Measurements from ENCODE around the gene KRTAP19-7.

KRTAP19-7 gene
- 0 reads per million in 2 donors for total RNA-seq

DNA sequence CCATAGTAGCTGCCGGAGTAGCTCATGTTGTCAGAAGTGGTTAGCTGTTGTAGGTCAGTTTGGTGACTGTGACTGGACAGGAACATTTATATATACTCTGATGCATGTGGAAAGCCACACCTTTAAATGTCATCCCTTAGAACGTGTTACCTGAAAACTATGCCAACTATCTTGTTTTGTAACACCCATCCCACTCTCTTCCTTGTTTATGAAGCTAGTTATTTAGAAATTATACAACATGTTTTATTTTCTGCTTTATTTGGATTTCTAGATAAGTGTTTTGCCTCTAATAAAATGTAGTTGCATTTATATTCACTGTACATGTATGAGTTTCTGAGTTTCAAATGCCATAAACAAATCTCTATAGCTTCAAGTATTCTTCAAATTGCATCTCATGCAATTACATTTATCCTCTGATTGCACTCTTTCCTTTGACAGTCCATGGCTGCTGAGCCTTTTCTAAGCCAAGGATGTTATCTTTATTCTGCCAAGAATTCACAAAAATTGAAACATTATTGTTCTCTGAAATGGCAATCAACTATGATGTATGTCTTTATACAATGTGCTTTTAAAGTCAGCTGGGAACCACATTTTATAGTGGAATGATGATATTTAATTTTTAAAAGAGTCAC, at the start of gene KRTAP19-7:
TSS of gene KRTAP19-7 (minus strand) at position 51 of the 632 bp plus-strand sequence. CDS start at position 26, 25 bp downstream.
- DNase-seq = no peak

DNA sequence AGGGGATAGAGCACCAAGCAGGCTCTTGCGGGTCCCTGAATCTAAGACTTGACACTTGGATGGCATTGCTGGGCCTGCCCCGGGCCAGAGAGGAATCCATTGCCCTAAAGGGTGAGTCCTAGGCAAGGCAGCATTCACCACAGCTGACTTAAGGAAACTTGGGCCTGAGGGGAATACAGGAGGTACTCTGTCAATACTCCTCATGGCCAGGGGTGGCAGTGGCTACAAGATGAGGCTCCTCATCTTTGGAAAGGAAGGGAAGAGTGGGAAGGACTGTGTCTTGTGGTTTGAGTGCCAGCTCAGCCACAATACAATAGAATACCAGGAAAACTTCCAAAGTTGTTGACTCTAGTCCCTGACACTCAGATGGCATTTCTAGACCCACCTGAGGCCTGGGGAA, 44.9 kb upstream of the KRTAP19-7 start:
- no peak for DNase-seq

GRCh38 chr21:30600787-30601186, 39.7 kb upstream of the KRTAP19-7 start, which contains the start of gene KRTAP22-1:
Gene KRTAP22-1 (plus strand): TSS chr21:30601087.
- no peak for DNase-seq

- DNase-seq = no peak
These were observed 37.7 kb upstream of the KRTAP19-7 start, which contains the start of gene KRTAP6-2 for GRCh38 chr21:30598802-30599201. Gene KRTAP6-2 (minus strand): TSS chr21:30598902. CDS start chr21:30598874, 28 bp downstream.

DNA sequence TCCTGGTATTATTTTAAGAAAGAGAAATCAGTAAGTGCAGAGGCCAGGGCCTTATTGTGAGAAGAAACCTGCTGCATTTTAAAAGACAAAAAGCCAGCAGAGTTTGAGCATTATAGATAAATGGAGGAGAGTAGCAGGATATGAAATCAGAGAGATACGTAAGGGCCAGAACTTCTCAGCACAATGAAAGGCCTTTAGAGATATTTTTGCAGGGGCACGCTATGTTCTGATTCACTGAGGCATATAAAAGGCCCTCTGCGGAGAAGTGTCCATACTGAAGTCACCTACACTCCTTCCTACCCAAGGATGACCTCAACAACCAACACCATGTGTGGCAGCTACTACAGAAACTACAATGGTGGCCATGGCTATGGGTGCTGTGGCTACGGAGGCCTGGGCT, 31.0 kb upstream of the KRTAP19-7 start, which contains the start of gene KRTAP6-3:
TSS of gene KRTAP6-3 (plus strand) at position 301 of the 400 bp plus-strand sequence. CDS start at position 307, 6 bp downstream.
- DNase-seq = no peak

GRCh38 chr21:30590297-30590696, 29.2 kb upstream of the KRTAP19-7 start, which contains the start of gene KRTAP22-2:
Gene KRTAP22-2 (minus strand): TSS chr21:30590397.
- no peak for DNase-seq

- no peak for DNase-seq
These were observed 21.8 kb upstream of the KRTAP19-7 start for GRCh38 chr21:30582870-30583269.

DNA sequence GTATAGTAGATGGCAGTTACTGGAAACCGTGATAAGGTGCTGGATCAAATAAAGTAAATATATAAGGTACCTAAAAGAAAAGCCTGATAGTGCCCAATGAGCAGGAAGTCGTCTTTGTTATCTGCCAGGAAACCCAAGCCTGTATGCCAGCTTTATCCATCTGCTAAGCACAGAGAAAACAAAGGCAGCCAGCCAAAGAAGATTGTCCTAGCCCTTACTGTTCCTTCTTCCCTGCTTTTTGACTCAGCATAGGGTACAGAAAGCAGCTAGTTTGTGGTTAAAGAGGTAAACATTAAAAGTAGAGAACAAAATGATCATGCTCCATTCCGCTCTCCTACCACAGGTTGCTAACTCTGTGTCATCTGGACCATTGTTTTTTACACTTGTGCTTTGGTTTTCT, 19.0 kb upstream of the KRTAP19-7 start:
- DNase-seq = no peak

- DNase-seq = no peak
These were observed 18.2 kb upstream of the KRTAP19-7 start for GRCh38 chr21:30579346-30579745.

DNA sequence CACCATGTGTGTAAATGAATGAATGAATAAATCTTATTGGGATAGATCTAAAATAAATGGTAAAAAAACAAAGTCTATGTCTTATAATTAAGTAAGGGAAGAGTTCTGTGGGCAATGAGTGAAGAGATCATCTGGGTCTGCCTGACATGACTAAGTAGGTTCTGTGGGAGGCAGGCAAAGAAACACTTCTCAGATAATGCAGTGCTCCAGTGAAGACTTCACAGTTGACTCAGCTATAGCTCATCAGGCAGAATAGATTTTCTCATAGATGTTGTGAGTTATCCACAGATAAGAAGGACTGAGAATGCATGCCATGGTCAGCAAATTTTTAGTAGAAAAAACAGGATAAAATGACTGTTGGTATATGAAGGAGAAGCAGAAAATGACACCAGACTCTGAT, 16.7 kb upstream of the KRTAP19-7 start:
- DNase-seq = no peak

DNA sequence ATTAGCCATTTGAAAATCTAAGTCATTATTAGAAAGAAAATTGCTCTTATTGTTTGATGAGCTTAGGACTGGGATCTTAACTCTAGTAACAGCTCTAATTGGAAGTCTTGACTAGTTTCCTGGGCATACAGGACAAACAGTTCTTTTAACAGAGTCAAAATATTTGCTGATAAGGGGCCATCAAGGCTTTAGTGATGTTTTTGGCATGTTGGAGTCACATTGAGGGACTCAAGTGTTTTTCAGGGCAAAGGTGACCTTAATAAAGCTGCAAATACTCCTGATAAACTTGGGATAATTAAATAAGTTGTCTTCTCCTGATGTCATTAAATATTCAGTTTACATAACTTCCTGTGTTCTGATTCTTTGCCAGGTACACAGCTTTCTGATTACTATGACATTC, 6.5 kb upstream of the KRTAP19-7 start:
- no peak for DNase-seq

DNA sequence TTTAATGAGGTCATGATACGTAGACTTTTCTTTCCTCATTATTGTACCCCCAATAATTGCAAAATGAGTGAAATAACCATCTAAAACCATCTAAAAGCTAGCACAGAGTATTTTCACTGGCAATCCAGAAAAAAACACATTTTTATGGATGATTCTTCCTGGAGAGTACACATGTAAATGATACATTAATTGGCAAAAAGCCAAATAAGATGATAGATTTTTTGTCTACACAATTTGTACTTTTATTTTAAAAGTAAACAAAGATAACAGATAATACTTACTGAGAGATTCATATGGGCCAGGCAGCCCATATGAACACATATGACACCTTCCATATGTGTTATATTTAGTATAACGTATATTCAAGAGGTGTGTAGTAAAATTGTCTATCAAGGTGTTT, 2.5 kb upstream of the KRTAP19-7 start:
- no peak for DNase-seq

GRCh38 chr21:30563072-30563471, 2.0 kb upstream of the KRTAP19-7 start:
- no peak for DNase-seq

DNA sequence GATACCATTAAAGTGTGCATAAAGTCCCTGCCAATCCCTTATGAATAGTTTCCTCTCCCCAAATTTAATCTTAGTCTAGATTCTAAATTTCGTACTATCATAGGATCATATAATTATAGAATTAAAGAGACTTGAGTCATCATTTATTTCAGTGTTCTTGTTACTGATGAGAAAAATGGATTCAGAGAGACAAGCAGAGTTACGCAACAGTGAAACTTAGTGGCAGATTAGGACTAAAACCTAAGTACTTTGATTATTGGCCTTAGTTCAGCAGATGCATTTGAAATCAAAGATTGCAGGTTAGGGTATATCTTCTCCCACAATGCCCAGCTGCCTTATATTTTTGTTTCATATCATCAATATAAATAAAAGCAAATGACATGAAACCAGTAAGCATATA, 843 bp upstream of the KRTAP19-7 start:
- DNase-seq = no peak

DNA sequence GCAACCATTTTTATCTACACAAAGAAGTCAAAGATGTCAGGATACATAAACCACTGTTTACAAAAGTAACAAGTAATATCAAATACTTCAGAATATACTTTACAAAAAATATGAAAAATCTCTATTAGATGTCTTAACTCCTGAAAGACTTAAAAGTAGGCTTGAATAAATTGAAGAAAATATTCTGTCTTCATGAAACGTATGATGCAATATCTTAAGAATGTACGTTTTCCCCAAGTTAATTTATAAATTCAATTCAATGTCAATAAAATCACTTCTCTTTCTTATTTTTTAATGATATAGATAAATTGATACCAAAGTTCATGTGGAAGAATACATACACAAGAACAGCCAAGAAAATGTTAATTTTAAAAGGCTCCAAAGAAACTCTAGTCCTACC, 6.0 kb downstream of the KRTAP19-7 start:
- DNase-seq = no peak

DNA sequence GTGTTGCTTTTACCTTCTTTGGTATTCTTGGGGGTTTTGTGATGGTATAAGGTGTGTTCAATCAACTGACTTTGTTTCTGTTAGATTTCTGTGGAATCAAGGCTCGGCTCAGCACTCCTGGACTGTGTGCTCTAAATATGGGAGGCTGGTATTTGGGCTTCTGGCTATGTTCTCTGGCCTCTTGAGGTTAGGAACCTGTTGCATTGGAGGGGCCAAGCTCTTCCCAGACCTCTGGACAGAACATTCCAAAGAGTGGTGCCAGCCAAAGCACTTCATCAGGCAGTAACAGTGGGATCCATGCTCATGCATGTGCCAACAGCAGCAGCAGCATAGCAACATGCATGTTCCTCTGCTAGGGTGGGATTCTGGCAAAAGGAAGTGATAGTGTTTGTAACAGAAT, 8.3 kb downstream of the KRTAP19-7 start:
- DNase-seq = no peak

DNA sequence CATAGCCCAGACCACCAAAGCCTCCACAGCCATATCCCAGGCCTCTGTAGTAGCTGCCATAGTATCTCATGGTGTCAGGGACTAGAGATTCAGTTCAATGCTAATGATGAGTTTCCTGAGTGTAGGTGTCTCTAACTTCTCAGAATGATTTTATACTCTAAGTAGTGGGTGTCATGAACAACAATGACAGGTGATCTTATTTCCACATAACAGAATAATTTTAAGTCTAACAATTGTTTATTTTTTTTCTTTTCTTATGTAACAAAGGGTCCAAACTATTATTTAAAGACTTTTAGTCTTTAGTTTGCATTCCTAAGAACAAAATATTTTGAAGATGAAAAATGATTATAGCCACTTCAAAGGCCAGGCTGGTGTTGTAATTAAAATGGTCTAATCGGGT, 19.4 kb downstream of the KRTAP19-7 start, which contains the start of gene KRTAP19-6:
TSS of gene KRTAP19-6 (minus strand) at position 101 of the 400 bp plus-strand sequence. CDS start at position 70, 31 bp downstream.
- DNase-seq = no peak

- no peak for DNase-seq
These were observed 42.2 kb downstream of the KRTAP19-7 start for GRCh38 chr21:30518876-30519275.

DNA sequence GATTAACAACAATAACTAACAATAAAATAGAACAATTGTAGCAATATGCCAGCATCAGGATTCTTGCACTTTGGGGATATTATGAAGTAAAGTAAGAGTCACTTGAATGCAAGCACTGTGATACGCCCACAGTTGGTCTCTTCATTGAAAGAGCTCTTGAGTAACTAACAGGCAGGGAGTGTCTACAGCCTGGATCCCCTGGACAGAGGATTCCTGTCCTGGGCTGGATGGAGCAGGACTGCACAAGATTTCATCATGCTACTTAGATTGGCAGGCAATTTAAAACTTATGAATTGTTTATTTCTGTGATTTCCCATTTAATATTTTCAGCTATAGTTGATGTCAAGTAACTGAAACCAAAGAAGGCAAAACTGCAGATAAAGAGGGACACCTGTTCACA, 45.4 kb downstream of the KRTAP19-7 start:
- DNase-seq = no peak
